ENCODE data around the gene SFI1.
"Not testable (repeated sequence)": the region's sequence is repeated elsewhere in the genome, so short reads cannot be mapped to it uniquely, and the experiment has no call there.

The SFI1 gene

GRCh38 chr22:31588970-31589675 lies 92.8 kb downstream of the SFI1 start:
- DNase-seq, result no peak

- DNase-seq, result not testable (repeated sequence)
These were observed 93.8 kb downstream of the SFI1 start for GRCh38 chr22:31590161-31590560.

- DNase-seq, result no peak
These were observed 98.9 kb downstream of the SFI1 start for GRCh38 chr22:31595271-31595670.

GRCh38 chr22:31602259-31602952 lies 106.1 kb downstream of the SFI1 start:
- no peak for DNase-seq

DNA sequence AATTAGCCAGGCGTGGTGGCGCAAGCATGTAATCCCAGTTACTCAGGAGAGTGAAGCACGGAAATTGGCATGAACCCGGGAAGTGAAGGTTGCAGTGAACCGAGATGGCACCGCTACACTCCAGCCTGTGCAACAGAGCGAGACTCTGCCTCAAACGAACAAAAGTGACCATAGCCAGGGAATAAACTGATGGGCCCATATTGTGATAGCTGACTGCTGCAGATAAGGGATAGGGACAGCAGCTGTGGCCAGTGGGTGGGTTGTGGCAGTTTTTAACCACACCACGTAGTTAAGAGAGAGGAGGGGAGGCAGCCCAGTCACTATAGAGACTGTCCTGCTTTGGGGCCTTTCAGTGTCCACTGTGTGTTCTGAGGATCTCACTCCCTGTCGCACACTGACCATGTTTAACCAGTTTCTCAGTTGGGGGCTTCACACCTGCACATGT lies 106.8 kb downstream of the SFI1 start:
- no peak for DNase-seq

GRCh38 chr22:31603574-31603973 lies 107.2 kb downstream of the SFI1 start:
- no peak for DNase-seq

DNA sequence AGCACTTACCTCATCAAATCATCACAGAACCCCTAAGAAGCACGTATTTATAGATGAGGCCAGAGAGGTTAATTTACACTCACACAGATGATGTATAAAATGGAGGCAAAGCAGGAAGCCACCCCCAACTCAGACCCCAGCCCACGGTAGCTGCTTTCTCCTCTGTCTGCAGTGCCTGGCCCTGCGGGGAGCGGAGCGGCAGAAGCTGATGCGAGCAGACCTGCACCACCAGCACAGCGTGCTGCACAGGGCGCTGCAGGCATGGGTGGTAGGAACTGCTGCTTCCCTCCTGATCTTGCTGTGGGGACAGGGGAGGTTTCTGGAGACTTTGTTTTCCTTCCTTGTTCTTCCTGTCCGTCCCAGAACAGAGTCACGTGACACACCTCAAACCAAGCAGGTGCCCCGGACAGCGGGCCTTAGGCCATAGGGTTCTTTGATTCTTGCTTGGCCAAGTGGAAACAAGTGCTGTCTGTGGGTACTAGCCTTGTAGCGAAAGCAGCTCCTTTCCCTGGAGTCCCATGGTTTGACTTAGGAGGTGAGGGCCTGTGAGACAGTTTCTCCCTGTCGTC lies 107.9 kb downstream of the SFI1 start:
- no peak for DNase-seq

- no peak for DNase-seq
These were observed 108.7 kb downstream of the SFI1 start for GRCh38 chr22:31604746-31605705.

DNA sequence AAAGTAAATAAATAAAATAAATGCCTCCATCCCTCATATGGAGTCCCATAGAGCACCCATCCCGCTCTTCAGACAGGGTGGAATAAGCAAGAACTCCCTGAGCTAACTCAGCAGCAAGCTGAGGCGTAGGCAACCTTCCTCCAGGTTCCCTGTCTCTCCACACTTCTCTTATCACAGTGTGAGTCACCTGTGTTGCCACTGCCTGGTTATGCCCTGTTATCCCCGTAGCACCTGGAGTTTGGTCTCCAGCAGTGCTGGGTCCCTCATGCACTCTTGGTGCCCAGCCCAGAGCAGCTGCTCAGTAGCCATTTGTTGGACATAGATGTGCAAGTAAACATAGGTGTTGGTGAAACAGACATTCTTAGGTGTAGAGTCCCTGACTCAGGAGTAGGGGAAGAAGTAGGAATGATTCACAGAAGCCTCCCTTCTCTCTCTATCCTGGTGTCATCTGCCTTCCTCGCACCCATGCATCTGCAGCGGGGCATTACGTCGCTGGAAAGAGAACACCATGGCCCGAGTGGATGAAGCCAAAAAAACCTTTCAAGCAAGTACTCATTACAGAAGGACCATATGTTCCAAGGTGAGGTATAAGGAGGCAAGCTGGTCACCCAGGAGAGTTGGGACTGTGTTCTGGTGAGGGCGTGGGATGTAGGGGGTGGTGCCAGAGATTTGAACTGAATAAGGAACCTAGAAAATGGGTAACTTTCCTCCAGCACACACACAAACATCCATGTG lies 109.7 kb downstream of the SFI1 start:
- DNase-seq, result no peak

GRCh38 chr22:31607696-31608095 lies 111.4 kb downstream of the SFI1 start:
- DNase-seq, result no peak

DNA sequence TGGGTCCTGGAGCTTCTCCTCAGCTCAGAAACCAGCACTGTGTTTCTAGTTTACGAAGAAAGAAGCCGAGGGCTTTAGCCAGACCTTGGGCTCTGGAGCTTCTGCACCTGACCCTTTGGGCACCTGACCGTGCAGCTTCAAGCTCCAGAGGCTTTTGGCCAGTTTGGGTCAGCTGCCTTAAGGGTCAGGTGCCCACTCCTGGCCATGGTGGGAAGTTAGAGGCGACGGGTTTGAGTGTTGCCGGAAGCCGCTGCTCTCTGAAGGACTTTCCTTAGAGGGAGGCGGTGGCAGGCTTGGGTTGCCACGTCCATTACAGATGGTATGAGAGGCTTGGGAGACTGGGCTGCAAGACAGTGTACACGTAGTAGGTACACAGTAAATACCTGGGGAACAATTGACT lies 113.4 kb downstream of the SFI1 start:
- DNase-seq, result no peak

DNA sequence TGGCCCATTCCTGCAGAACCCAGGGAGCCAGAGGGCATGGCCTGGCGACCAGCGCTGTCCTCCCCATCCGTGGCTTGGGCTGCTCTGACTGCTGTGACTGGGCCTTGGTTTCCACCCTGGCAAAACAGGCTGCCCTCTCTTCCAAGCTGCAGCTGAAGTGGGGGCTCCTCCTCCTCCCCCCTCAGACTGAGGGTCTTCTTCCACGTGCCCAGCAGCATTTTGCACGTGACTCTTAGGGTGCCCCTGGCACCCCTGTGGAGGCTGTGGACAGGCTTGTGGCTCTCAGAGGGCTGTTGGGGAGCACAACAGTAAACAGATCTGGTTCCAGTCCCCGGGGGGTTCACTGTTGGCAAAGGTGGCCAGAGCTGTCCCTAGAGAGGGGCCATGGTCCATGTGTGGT lies 114.3 kb downstream of the SFI1 start:
- DNase-seq, result no peak

- no peak for DNase-seq
These were observed 114.9 kb downstream of the SFI1 start for GRCh38 chr22:31611061-31611760.

DNA sequence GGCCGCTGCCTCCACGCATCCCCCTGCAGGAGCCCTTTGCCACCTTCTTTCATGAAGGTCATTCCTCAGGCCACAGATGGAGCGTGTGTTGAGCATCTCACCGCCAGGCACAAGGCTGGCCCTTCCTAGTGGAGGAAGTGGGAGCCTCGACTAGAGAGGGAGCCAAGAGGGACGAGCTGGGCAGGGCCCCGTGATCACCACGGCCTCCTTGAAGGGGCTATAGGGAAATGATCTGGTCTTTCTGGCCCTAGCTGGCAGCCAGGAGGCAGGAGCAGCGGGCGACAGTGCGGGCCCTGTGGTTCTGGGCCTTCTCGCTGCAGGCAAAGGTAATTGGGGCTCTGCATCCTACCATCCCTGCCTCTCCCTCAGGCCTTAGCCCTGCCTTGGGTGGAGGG lies 116.6 kb downstream of the SFI1 start:
- DNase-seq, result no peak

GRCh38 chr22:31613286-31613903 lies 117.1 kb downstream of the SFI1 start:
- DNase-seq, result no peak

DNA sequence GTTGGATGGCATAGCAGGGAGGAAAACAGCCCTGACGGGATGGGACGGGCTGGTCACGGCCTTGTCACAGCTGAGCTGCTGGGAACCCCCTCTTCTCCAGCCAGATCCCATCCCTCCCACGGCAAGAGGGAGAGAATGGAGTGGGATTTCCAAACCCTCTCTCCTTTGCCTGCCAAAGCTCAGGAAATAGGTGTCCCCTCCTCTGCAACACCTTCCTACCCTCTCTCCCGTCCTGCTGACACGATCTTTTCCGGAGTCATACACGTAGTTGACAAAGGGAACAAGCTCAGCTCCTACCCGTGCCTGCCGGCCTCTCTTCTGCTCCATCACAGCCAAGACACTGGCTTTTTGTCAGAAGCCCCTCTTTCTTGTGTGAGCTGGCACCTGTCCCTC lies 117.6 kb downstream of the SFI1 start:
- no peak for DNase-seq

- DNase-seq, result no peak
These were observed 118.6 kb downstream of the SFI1 start for GRCh38 chr22:31614781-31615490.

- DNase-seq, result no peak
These were observed 119.1 kb downstream of the SFI1 start for GRCh38 chr22:31615491-31615860.

GRCh38 chr22:31615940-31616314 lies 119.6 kb downstream of the SFI1 start:
- DNase-seq, result no peak

DNA sequence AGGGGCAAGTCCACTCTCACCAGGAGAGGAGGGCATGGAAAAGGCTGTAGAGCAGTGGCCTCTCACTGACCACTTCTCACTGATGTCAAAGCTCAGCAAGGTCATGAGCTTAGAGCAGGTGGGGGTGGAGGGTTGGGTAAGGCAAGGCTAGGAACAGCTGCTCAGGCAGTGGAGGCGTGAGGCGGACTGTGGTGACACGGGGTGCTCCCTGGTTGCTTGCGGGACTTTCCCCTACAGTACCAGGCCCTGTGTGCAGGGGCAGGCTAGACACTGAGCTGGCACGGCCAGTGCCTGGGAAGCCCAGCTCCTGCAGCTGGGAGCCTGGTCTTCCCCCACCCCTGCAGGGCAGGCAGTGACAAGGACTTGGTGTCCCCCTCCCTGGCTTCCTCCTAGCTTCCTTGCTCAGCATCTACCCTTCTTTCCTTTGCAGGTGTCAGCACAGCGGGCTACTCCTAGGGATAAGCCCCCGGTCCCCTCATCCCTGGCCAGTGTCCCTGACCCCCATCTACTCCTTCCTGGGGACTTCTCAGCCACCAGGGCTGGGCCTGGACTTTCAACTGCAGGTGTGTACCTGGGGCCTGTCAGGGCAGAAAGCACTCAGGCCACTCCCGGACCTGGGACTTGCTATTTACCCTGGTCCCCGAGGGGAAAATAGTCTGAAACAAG lies 120.1 kb downstream of the SFI1 start:
- no peak for DNase-seq

Measured in stimulated activated CD4-positive, alpha-beta T cell treated with anti-CD3 and anti-CD28 coated beads, Interleukin-12 subunit alpha, Interleukin-12 subunit beta, amount 100 ng/mL, for 4 hours (primary cell).